ENCODE results near the gene SRGAP3.
"Not testable (repeated sequence)": the region's sequence is repeated elsewhere in the genome, so short reads cannot be mapped to it uniquely, and the experiment has no call there.

The SRGAP3 gene

DNA sequence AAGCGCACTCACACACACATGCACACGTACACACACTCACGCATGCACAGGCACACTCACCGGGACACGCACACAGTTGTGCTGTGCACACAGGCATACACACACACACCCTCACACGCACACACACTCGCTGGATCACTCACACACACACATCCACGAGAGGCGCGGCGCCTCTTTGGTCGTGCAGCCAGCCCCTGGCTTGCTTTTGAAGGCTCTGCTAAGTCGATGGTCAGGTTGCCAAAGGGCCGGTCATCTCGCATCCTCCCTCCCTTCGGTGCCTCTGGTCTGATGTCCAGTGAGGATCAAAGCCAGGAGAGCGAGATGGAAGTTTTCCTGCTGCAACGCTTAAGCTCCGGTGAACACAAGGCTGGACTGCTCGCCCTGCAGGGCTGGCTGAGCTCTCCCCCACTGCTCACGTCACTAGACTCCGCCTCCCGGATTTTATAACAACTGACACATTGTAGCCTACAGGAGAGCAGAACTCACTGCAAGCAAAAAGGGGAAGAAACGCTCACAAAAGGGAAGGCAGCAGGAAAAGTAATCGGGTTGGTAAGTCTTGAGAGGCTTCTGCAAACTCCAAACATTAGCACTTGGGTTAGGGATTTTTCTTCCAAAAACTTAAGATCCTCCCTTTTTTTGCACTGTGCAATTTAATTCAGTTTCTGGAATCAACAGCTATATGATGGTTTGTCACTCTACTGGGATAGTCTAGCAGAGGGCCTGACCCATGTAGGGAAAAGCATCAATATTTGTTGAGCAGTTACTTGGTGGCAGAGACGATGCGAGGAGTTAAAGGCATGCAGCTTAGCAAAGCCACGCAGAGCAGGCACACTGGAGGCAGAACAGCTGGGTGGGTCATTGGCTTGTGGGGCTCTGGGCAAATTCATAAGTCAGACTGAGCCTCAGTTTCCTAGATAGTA is at the start of gene SRGAP3:
Gene SRGAP3, minus strand, starts transcription at position 374 of the 920 bp plus-strand sequence. CDS start 695 bp downstream, outside the sequence.
- peak; percentile 79 for DNase-seq

DNA sequence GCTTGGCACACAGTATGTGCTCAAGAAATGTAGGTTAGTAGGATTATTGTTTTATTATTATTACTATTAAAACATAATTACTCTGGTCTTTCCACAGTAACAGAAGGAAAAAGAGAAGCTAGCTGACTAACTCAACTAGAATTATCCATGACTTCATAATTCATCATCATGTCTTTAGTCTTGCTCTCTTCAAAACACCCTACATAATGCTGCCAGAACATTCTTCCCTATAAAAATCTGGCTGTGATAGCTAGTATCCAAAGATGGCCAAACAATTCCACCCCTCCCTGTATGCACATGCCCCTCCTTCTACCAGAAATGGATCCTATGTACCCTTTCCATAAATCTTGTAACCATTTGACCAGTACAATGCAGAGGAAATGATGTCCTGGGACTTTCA is 48.8 kb upstream of the SRGAP3 start:
- no peak for DNase-seq

DNA sequence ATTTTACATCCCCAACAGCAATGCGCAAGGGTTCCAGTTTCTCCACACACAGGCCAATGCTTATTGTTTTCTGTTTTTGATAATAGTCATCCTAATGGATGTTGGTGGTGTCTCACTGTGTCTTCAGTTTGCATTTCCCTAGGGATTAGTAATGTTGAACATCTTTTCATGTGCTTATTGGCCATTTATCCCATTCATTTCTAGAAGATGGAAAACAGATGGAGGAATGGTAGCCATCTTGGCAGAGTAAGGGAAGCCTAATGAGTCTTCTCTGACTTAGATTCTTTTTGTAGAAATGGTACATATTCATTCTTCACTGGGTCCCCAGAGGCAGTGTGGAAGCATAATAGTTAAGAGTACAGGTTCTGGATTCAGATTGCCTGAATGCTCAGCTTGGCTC is 46.8 kb upstream of the SRGAP3 start:
- no peak for DNase-seq

DNA sequence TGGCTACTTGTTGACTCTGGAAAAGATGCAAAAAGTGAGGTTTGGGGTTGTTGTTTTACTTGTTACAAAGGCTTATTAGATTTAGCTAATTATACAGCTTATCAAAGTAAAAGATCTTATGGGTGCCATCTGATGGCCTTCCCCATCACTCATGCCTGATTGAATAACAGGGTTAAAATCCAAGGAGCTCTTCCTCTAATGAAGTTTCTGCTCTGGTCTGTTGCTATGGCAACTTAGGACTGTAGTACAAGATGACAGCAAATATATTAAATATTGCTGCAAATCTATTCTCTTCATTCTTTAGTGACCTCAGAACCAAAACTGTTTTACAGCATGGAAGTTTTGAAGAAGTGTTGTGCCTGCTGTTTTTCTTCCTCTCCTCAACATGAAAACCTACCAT is 45.6 kb upstream of the SRGAP3 start:
- no peak for DNase-seq

DNA sequence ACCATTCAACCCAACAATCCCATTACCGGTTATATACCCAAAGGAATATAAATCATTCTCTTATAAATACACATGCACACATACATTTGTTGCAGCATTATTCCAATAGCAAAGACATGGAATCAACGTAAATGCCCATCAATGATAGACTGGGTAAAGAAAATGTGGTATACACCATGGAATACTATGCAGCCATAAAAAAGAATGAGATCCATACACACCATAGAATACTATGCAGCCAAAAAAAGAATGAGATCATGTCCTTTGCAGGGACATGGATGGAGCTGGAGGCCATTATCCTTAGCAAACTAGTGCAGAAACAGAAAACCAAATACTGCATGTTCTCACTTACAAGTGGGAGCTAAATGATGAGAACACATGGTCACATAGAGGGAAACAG is 44.5 kb upstream of the SRGAP3 start:
- not testable (repeated sequence) for DNase-seq

DNA sequence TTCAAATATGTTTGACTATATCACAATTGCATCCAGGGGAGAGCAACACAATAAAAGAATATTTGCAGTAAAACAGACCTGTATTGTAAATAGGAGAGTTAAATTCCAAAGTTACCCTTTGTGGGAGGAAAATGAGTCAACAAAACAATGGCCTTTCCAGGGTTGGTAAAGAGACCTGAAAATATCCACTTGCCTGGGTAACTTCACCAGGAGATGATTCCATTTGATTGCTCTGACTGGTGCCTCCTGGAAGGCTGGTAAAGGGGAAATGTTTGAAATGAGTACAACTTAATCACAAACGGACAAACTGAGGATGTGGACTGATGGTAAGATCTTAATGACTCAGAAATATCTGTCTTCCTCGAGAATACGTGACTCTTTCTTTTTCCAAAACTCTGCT is 43.6 kb upstream of the SRGAP3 start:
- DNase-seq, result no peak

DNA sequence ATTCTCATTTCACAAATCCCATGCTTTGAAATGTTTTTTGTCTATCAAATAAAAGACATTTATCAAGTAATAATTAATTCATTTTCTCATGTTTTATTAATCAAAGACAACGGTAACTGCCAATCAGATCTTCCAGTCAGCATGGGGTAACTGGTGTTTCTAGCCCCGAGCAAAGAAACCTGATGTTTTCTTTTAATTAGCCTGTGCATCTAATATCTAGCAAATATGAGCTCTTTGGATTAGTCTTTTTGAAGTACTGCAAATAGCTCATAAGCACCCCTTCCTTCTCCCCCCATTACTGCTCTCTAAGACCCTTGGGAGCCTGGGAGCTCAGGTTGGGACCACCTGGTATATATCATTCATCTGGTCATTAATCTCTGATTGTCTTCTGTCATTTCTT is 43.1 kb upstream of the SRGAP3 start:
- no peak for DNase-seq

DNA sequence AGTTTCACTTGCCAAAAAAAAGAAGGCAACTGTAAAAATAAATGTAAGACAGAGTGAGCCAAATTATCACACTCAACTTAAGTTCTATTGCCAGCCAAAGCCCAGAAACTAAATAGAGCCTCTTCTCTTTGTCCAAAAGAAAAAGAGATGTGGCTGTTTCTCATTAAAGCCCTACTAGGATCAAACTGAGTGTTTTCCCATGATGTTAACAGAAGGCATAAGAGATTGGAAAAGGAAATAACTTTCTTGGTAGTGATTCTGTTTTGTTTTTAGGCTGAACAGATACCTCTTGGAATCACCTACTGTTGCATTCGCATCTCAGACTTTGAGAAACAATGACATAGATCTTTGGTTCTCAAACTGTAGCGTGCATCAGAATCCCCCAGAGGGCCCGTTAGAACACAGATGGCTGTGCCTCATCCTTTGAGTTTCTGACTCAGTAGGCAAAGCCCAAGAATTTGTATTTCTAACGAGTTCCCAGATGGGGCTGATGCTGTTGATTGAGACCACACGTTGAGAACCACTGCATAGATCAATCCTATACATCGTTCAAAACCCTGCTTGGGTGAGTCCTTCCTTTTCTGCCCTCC is 42.5 kb upstream of the SRGAP3 start:
- DNase-seq, result no peak

DNA sequence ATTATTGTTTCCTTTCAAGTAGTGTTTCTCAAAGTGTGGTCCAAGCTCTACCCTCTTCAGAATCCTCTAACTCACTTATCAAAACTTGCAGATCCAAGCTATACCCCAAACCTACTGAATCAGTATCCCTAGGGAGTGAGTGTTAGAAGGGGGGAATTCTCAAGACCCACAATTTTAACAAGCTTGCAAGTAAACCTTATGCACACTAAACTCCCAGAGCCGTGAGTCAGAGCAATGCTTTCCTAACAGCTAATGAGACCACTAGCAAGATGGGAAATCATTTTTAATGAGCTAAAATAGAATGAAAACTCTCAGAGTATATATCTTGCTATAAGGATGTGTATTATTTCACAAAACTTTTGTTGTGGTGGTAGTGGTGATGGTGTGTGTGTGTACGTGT is 41.1 kb upstream of the SRGAP3 start:
- DNase-seq, result no peak

DNA sequence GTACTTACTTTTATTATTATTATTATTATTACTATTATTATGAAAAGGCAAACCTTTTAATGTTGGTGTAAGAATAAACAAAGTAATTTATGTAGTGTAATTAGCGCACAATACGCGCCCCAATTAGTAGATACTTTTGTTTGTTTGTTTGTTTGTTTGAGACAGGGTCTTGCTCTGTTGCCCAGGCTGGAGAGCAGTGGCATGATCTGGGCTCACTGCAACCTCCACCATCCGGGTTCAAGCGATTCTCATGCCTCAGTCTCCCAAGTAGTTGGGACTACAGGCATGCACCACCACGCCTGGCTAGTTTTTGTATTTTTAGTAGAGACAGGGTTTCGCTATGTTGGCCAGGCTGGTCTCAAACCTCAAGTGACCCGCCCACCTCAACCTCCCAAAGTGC is 32.1 kb upstream of the SRGAP3 start:
- DNase-seq, result not testable (repeated sequence)

DNA sequence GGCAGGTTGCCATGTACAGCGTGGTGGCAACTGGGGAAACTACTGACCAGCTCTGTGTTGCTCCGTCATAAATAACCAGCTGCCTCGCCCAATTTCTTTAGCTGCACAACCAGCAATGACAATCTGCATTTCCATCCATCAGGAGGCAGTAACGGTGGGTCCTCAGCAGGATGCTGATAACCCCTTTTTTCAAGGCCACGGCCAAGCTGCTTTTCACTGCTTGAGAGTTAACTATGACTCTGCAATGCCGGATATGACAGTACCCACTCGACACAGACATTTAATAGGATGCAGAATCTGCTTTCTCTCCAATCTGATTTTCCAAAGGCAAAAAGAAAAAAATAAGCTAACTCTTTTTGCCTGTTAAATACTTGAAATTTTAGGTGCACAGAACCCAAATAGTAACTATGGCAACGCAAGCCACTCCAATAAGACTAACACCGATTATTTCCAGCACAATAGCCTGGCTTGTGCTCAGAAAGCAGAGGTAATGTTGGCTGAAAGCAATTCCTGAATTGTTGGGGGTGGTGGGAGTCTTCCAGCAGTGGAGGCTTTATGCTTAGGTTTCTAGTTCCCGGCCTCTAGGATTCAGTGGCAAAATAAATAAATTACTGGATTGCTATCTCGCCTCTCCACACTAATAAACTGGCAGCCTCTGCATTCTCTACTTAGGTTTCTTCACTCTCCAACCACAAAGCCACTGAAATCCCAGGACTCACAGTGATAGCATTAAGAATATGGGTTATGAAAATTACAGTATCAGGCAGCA is 31.2 kb upstream of the SRGAP3 start:
- DNase-seq, result no peak

DNA sequence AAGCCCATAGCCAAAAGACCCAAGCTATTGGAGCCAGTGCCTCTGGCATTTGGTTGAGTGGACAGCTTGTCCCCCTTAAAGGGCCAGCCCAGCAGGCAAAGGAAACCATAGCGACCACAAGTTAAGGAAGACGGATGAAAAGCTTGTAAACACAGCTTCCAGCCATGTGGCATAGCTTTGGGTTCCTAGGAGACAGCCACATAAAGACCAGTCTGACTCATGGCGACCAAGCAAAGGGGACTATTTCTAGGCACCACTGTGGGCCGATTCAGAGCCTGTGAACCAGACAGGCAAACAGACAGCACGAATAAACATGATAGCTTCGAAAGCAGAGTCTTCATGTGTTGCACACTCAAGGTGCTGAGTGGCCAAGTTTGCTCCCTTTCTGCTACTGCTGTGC is 30.5 kb upstream of the SRGAP3 start:
- peak; percentile 8 for DNase-seq

DNA sequence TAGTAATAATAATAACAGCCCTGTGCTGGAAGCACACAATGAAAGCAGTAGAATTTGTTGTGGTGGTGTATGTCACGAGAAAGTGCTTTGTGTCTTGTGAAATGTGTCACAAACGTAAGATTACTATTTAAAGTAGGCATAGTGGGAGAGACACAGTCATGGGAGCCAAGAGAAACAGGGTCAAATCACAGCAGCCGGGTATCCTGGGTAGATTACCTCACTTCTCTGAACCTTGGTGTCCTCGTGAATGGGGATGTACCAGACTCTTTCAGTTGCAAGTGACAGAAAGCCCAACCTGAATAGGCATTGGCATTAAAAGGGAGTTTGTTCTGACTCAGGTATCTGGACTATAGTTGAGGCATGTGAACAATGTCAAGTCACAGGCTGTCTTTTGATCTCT is 29.1 kb upstream of the SRGAP3 start:
- DNase-seq, result no peak

DNA sequence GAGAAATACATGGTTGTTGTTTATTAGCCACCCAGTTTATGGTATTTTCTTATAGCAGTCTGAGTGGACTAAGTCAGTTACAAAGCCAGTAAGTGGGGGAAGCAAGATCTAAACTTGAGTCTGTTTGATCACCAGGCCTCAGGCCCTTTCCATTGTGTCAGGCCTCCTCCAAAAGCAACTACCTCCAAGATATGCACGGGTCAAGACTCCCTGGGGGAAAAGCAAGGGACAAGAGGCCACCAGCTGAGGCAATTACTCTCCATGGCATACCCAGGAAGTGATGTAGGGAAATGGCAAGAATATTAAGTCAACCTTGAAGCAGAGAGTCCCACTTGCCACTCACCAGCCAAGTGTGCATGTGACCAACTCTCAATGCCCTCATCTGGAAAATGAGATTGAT is 28.6 kb upstream of the SRGAP3 start:
- no peak for DNase-seq

DNA sequence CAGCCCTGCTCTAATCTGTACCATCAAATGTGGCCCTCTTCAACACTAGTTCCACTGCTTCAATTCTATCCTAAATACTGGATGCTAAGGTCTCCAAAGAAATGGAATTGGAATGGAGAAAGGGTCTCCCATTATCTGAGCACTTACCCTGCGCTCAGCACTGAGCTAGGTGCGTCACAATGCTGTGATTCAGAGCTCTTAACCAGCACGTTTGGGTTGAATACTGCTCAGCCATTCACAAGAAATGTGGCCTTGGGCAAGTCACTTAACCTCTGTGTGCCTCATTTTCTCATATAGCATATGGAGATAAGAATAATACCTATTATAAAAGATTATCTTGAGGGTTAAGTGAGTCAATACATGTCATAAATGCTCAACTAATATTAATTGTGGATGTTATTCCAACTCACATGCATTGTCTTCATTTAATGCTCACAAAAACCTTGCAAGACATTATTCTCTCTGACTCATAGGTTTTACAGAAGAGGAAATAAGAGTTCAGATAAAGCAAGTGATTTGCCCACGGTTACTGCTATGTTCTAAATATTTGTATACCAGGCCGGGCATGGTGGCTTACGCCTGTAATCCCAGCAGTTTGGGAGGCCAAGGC is 27.4 kb upstream of the SRGAP3 start:
- no peak for DNase-seq

DNA sequence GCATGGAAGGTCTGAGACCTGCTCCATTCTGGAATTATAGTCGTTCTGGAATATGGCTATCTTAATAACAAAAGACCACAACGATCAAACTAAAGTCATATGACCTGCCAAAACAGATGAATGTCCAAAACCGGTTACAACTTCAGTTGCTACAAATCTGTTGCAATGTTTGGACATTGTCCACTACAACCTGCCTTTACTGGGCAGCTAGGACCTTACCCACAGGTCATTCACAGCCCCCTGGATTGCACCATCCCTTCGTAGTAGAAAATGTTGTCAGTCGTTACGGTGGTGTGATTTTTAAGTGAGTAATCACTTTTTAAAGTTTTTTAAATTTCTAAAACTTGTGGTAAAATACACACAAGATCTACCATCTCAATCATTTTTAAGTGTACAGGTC is 22.5 kb upstream of the SRGAP3 start:
- no peak for DNase-seq

DNA sequence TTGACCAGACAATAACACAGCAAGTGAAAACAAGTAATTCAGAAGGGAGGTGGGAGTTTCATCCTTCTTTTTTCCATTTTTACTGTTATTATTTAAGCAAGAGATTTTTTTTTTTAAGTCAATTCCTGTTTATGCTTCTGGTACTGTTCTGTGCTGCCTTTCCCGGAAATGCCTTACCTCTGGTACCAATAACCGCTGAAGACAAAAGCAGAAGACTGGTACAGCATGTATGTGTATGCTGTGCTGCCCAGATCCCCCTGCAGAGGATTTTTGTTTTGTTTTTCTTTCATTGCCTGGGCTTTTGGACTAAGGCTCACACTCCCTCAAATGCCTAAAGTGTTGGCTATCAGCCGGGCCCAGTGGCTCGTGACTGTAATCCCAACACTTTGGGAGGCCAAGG is 21.3 kb upstream of the SRGAP3 start:
- no peak for DNase-seq

DNA sequence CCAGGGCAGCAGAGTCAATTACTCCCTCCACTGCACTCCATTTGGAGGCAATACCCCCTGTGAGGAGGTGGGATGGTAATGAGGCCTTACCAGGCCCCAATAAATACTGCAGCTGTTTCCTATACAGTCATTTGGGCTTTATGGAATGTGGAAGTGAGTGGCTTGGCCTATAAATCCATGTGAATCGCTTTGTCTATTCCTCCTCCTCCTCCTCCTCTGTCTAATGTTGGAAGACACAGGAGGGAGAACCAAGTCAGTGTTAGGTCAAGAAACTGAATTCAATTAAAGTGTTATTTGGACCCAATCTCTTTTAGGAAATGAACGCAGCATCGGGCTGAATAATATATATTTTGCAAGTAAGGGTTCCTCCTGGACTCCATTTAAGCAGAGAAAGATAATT is 17.3 kb upstream of the SRGAP3 start:
- no peak for DNase-seq

DNA sequence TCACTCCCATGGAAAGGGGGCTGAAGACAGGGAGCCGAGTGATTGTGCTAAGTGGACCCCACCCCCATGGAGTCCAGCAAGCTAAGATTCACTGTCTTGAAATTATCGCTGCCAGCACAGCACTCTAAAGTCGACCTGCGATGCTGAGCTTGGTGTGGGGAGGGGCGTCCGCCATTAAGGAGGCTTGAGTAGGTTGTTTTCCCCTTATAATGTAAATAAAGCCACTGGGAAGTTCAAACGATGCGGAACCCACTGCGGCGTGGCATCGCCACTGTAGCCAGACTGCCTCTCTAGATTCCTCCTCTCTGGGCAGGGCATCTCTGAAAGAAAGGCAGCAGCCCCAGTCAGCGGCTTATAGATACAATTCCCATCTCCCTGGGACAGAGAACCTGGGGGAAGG is 10.9 kb upstream of the SRGAP3 start:
- no peak for DNase-seq

DNA sequence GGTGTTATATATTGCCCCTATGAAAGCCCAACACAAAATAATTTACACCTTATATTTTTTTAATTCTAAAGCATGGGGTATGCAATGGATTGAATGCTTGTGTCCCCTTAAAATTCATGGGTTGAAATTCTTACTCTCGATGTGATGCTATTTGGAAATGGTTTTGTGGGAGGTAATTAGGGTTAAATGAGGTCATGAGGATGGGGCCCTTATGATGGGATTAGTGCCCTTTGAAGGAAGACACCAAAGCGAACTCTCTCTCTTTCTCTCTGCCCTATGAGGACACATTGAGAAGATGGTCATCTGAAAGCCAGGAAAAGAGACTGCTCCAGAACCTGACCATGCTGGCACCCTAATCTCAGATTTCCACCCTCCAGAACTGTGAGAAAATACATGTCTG is 7.6 kb upstream of the SRGAP3 start:
- no peak for DNase-seq

DNA sequence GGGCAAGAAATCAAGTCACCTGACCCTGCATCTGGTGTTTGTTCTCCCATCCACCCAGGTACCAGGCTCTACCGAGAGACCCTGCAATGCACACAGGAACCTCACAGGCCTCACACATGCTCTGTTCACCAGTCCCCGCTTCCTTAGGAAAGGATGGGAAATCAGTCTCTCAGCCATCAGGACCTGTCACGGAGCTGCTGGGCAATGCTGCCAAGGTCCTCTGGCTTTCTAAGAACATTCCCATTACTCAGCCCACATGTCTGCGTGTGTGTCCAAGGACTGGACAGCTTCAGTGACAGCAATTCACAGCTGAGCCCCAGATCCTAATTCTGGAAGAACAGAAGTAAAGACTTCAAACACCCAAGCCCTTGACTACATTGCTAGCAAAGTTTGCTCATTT is 6.5 kb upstream of the SRGAP3 start:
- DNase-seq, result no peak

DNA sequence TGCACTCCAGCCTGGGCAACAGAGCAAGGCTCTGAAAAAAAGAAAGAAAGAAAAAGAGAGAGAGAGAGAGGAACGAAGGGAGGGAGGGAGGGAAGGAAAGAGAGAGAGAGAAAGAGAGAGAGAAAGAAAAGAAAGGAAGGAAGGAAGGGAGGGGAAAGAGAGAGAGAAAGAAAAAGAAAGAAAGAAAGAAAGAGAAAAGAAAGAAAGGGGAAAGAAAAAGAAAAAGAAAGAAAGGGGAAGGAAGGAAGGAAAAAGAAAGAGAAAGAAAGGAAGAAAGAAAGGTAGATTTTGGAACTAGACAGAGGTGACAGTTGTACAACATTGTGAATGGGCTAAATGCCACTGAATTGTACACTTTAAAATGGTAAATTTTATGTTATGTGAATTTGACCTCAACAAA is 5.3 kb upstream of the SRGAP3 start:
- no peak for DNase-seq

DNA sequence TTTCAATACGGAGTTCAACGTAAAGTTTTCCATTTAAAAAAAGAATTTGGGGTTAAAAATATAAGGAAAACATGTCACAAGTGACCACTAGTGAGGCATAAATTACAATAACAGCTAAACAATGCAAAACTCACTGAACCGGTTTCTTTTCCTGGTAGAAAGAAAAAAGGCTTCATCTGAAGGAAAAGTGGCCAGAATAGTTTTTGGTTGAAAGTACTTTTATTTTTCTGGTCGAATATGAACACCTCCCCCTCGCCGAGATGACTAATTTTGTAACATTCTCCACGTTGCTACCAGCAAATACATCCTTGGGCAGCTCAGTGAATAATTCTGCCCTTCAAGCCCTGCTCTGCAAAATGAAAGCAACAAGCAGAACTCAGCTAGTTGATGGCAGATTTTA is 3.9 kb upstream of the SRGAP3 start:
- no peak for DNase-seq

All from DMS53 (cell line).